Ascending aorta (tissue), 2 donors: ENCODE measurements around the gene SMIM10L1. TPM values are rescaled to one million over a fixed set of nuclear protein-coding genes. Genes with fewer than 3 reads are reported as not detected.

ENCODE experiments used
- DNase-seq, 2 donors: peaks; one replicate each; pipeline ENCODE4 v3.0.0-alpha.2; 2019; ENCODE audit warnings: low spot score in 2 of 2
- H3K27ac ChIP-seq, 2 donors: fragments of 200-600 bp; sonication (generic); one replicate each; pipeline ENCODE4 v1.5.1; 2016 to 2017; ENCODE audit warnings: mild to moderate bottlenecking in 1 of 2
- H3K27me3 ChIP-seq: fragments of 200-600 bp; sonication (generic); one replicate; pipeline ENCODE4 v1.5.1; 2017
- H3K36me3 ChIP-seq, 2 donors: fragments of 200-600 bp; sonication (generic); one replicate each; pipeline ENCODE4 v1.5.1; 2016
- H3K4me1 ChIP-seq, 2 donors: fragments of 200-600 bp; sonication (generic); one replicate each; pipeline ENCODE4 v1.5.1; 2016 to 2017; ENCODE audit warnings: mild to moderate bottlenecking in 1 of 2
- H3K4me3 ChIP-seq, 2 donors: fragments of 200-600 bp; sonication (generic); one replicate each; pipeline ENCODE4 v1.5.1; 2016 to 2017; ENCODE audit warnings: mild to moderate bottlenecking in 1 of 2
- H3K9me3 ChIP-seq, 2 donors: fragments of 200-600 bp; sonication (generic); one replicate each; pipeline ENCODE4 v1.5.1; 2016
- intact Hi-C: fragments of 100-400 bp; cut with DNase I; formaldehyde crosslinking; loops from one replicate; pipeline ENCODE4 v1.15.1; 2023
- total RNA-seq: library from RNA; depleted of rRNA; stranded (reverse); fragments of >200 nt; gene quantifications from one replicate; pipeline ENCODE4 v1.1.0, GENCODE V29; 2016
- TF ChIP-seq, protein P1 (sequence below), 3 experiments: fragments of 200-600 bp in 2 of 3; fragments of 450-650 bp in 1 of 3; sonication (generic) in 2 of 3; IDR thresholded peaks; one replicate each; pipeline ENCODE4 v1.5.1; 2016 to 2019; ENCODE audit warnings: antibody characterized with exemption in 3 of 3, mild to moderate bottlenecking in 1 of 3, moderate library complexity in 1 of 3

The SMIM10L1 gene
- total RNA-seq, 1 donor from 2014 or later, result 8.0 TPM

- H3K9me3 ChIP-seq, result no peaks in the 10 kb centered on the region
- DNase-seq, result no peak
- H3K4me3 ChIP-seq, result no peak overlapping the region
- TF ChIP-seq, protein P1, sequence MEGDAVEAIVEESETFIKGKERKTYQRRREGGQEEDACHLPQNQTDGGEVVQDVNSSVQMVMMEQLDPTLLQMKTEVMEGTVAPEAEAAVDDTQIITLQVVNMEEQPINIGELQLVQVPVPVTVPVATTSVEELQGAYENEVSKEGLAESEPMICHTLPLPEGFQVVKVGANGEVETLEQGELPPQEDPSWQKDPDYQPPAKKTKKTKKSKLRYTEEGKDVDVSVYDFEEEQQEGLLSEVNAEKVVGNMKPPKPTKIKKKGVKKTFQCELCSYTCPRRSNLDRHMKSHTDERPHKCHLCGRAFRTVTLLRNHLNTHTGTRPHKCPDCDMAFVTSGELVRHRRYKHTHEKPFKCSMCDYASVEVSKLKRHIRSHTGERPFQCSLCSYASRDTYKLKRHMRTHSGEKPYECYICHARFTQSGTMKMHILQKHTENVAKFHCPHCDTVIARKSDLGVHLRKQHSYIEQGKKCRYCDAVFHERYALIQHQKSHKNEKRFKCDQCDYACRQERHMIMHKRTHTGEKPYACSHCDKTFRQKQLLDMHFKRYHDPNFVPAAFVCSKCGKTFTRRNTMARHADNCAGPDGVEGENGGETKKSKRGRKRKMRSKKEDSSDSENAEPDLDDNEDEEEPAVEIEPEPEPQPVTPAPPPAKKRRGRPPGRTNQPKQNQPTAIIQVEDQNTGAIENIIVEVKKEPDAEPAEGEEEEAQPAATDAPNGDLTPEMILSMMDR (IDR thresholded peaks at IDR 0.05), result no peak
- no peak overlapping the region for H3K27ac ChIP-seq
- intact Hi-C loops, result no loop called here
- peaks cover 3 to 14% of the 10 kb centered on the region in 2 donors for H3K4me1 ChIP-seq
- H3K36me3 ChIP-seq, result peaks cover under 1 to 7% of the 10 kb centered on the region in 2 donors
- no peaks in the 10 kb centered on the region for H3K27me3 ChIP-seq
Measured at GRCh38 chr12:11166300-11166699, 4.7 kb upstream of the SMIM10L1 start.

- intact Hi-C loops, result loop anchor here (5.0 to 10.0 kb wide), 4 partner anchors 416 to 956 kb away; partner anchors contain the start of gene GABARAPL1
- peak overlapping the region; percentile 94 to 99 for H3K27ac ChIP-seq
- no peaks in the 10 kb centered on the region for H3K9me3 ChIP-seq
- peaks cover 0 to 4% of the 10 kb centered on the region in 2 donors for H3K36me3 ChIP-seq
- H3K4me1 ChIP-seq, result peaks cover 3 to 18% of the 10 kb centered on the region in 2 donors
- no peaks in the 10 kb centered on the region for H3K27me3 ChIP-seq
- DNase-seq, result no peak
- H3K4me3 ChIP-seq, result peak overlapping the region; percentile 58 to 90
- TF ChIP-seq, protein P1 (IDR thresholded peaks at IDR 0.05), result no peak
Measured at GRCh38 chr12:11170810-11171144, 217 bp upstream of the SMIM10L1 start.

DNA sequence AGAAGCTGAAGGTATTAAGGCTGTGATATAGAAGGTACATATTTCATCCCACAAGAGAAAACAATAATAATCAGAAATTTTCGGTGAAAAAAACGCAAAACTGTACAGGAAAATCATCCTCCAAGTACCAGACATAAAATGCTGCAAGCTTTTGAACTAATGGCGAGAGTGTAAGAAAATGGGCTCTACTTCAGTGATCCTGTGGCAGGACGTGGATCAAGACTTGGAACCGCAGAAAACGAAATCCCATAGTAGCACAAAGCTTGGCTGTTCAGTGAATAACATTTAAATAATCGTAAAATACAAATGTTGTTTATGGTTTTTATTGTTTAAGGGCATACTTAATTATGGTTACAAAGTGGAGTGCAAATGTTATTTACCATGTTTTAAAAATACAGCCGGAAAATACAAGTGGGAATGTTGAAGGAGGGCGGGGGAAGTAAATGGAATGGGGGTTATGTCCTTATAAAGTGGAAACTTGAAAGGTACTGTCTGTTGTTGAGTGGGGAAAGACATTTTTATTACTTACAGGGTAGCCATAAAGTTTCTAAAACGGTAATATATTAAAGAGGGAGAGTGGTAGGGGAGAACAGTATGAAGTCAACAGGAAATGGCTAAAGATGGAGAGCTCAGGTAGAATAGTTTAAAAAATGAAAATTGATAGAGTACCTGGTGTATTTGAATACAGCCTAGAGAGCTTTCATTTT, 1.1 kb downstream of the SMIM10L1 start:
- intact Hi-C loops, result loop anchor here (5.0 to 10.0 kb wide), 4 partner anchors 417 to 957 kb away; partner anchors contain the start of gene GABARAPL1

DNA sequence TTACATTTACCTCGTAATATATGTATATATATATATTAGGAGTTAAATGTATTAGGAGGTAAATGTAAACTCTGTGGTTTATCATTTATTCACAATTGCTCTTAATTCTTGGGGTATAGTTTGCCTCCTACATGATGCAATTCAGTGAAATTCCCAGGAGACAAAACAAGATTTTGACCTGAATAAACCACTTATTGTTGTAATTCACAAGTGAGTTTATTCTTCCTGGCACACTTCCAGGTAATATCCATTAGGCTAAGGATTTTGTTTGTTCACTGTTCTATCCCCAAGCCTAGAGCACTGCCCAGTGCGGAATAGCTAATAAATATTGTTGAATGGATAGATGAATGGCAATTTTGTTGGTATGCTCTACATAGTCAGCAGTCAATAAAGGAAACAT, 3.0 kb downstream of the SMIM10L1 start:
- DNase-seq, result no peak
- no peaks in the 10 kb centered on the region for H3K9me3 ChIP-seq
- TF ChIP-seq, protein P1 (IDR thresholded peaks at IDR 0.05), result no peak
- H3K27ac ChIP-seq, result no peak overlapping the region
- intact Hi-C loops, result loop anchor here (5.0 to 10.0 kb wide), 4 partner anchors 419 to 959 kb away; partner anchors contain the start of gene GABARAPL1
- H3K4me1 ChIP-seq, result peaks cover 3 to 18% of the 10 kb centered on the region in 2 donors
- no peaks in the 10 kb centered on the region for H3K27me3 ChIP-seq
- H3K4me3 ChIP-seq, result no peak overlapping the region
- H3K36me3 ChIP-seq, result no peaks in the 10 kb centered on the region

More for the DNA sequence above, 1.1 kb downstream of the SMIM10L1 start:
- Histone ChIP-seq H3K36me3 (no peaks in the 10 kb centered on the region), H3K4me3 (peak overlapping the region; percentile 58 to 90), H3K4me1 (peaks cover 3 to 18% of the 10 kb centered on the region in 2 donors), H3K9me3 (no peaks in the 10 kb centered on the region), H3K27me3 (no peaks in the 10 kb centered on the region), H3K27ac (peak overlapping the region; percentile 94 to 99)
- TF ChIP-seq, protein P1 (IDR thresholded peaks at IDR 0.05), result no peak
- no peak for DNase-seq

GRCh38 chr12:11178250-11178649, 7.3 kb downstream of the SMIM10L1 start:
- Histone ChIP-seq H3K9me3 (no peaks in the 10 kb centered on the region), H3K27ac (no peak overlapping the region), H3K27me3 (no peaks in the 10 kb centered on the region), H3K4me1 (no peaks in the 10 kb centered on the region), H3K36me3 (no peaks in the 10 kb centered on the region), H3K4me3 (no peak overlapping the region)
- TF ChIP-seq, protein P1 (IDR thresholded peaks at IDR 0.05), result no peak
- intact Hi-C loops, result loop anchor here (10.0 kb wide), 3 partner anchors 423 to 963 kb away; partner anchors contain the start of gene GABARAPL1
- DNase-seq, result no peak
